H9 (cell line): ENCODE results near the gene FGF6. TPM values are rescaled to one million over a fixed set of nuclear protein-coding genes. Genes with fewer than 3 reads are reported as not detected.

Experiments
- DNase-seq: peaks from one replicate; pipeline ENCODE4 v3.0.0-alpha.2; 2017
- H2AFZ ChIP-seq: one replicate; pipeline ENCODE4 v1.6.1; 2013; ENCODE audit warnings: mild to moderate bottlenecking, low read length, control low read depth, moderate library complexity
- H2AK5ac ChIP-seq: 2 replicates; pipeline ENCODE4 v1.6.1; 2013; ENCODE audit warnings: low read length, control low read depth, mixed read lengths; ENCODE audit not compliant: insufficient read length
- H2BK120ac ChIP-seq: one replicate; pipeline ENCODE4 v1.6.1; 2013; ENCODE audit warnings: low read depth, mild to moderate bottlenecking, low read length, control low read depth, inconsistent platforms; ENCODE audit not compliant: poor library complexity, severe bottlenecking
- H2BK12ac ChIP-seq: 2 replicates; pipeline ENCODE4 v1.6.1; 2013; ENCODE audit warnings: low read length, control low read depth, mixed read lengths, low read depth; ENCODE audit not compliant: insufficient read length
- H2BK15ac ChIP-seq: 2 replicates; pipeline ENCODE4 v1.6.1; 2013; ENCODE audit warnings: low read depth, low read length, control low read depth
- H2BK20ac ChIP-seq: one replicate; pipeline ENCODE4 v1.6.1; 2013; ENCODE audit warnings: low read depth, mild to moderate bottlenecking, low read length, control low read depth, inconsistent platforms; ENCODE audit not compliant: poor library complexity, severe bottlenecking
- H2BK5ac ChIP-seq: 2 replicates; pipeline ENCODE4 v1.6.1; 2013; ENCODE audit warnings: low read length, control low read depth, mixed read lengths; ENCODE audit not compliant: insufficient read length
- H3K14ac ChIP-seq: 2 replicates; pipeline ENCODE4 v1.6.1; 2013; ENCODE audit warnings: low read length, control low read depth; ENCODE audit not compliant: insufficient read depth
- H3K18ac ChIP-seq: 2 replicates; pipeline ENCODE4 v1.6.1; 2013; ENCODE audit warnings: low read depth, mild to moderate bottlenecking, mixed read lengths, low read length, control low read depth; ENCODE audit not compliant: insufficient read length
- H3K23ac ChIP-seq: 2 replicates; pipeline ENCODE4 v1.6.1; 2013; ENCODE audit warnings: low read length, control low read depth, mixed read lengths, low read depth; ENCODE audit not compliant: insufficient read length
- H3K23me2 ChIP-seq: 2 replicates; pipeline ENCODE4 v1.6.1; 2013; ENCODE audit warnings: low read depth, mild to moderate bottlenecking, mixed read lengths, low read length, control low read depth; ENCODE audit not compliant: insufficient read length, poor library complexity, severe bottlenecking
- H3K27ac ChIP-seq: 2 replicates; pipeline ENCODE4 v1.5.1; 2013; ENCODE audit warnings: low read length, control low read depth, mixed read lengths, low read depth; ENCODE audit not compliant: insufficient read length
- H3K27me3 ChIP-seq: 2 replicates; pipeline ENCODE4 v1.6.1; 2013; ENCODE audit warnings: low read length, control low read depth, inconsistent platforms; ENCODE audit not compliant: insufficient read depth
- H3K4ac ChIP-seq: 2 replicates; pipeline ENCODE4 v1.6.1; 2013; ENCODE audit warnings: low read depth, mild to moderate bottlenecking, control low read depth, inconsistent platforms, low read length, moderate library complexity
- H3K4me1 ChIP-seq: 2 replicates; pipeline ENCODE4 v1.6.1; 2013; ENCODE audit warnings: low read length, control low read depth, inconsistent platforms; ENCODE audit not compliant: insufficient read depth
- H3K4me2 ChIP-seq: 2 replicates; pipeline ENCODE4 v1.6.1; 2013; ENCODE audit warnings: low read length, control low read depth, mixed read lengths; ENCODE audit not compliant: insufficient read length, insufficient read depth
- H3K56ac ChIP-seq: 2 replicates; pipeline ENCODE4 v1.6.1; 2013; ENCODE audit warnings: low read depth, mild to moderate bottlenecking, mixed read lengths, low read length, control low read depth; ENCODE audit not compliant: insufficient read length
- H3K79me1 ChIP-seq: 2 replicates; pipeline ENCODE4 v1.6.1; 2013; ENCODE audit warnings: low read depth, mild to moderate bottlenecking, moderate library complexity, low read length, control low read depth, inconsistent platforms; ENCODE audit not compliant: insufficient read depth, poor library complexity, severe bottlenecking
- H3K79me2 ChIP-seq: 2 replicates; pipeline ENCODE4 v1.6.1; 2013; ENCODE audit warnings: low read length, control low read depth, inconsistent platforms; ENCODE audit not compliant: insufficient read depth
- H3K9ac ChIP-seq: 2 replicates; pipeline ENCODE4 v1.6.1; 2013; ENCODE audit warnings: low read length, control low read depth, mixed read lengths; ENCODE audit not compliant: insufficient read length; ENCODE audit errors: extremely low read depth
- H3K9me3 ChIP-seq: one replicate; pipeline ENCODE4 v1.6.1; 2013; ENCODE audit warnings: low read depth, low read length, inconsistent platforms; ENCODE audit not compliant: control insufficient read depth
- H3T11ph ChIP-seq: one replicate; pipeline ENCODE4 v1.6.1; 2013; ENCODE audit warnings: mild to moderate bottlenecking, low read length, control low read depth, inconsistent platforms
- H4K20me1 ChIP-seq: one replicate; pipeline ENCODE4 v1.6.1; 2013; ENCODE audit not compliant: control insufficient read depth, insufficient read length, insufficient read depth
- H4K5ac ChIP-seq: 2 replicates; pipeline ENCODE4 v1.6.1; 2013; ENCODE audit warnings: low read depth, mild to moderate bottlenecking, mixed read lengths, low read length, control low read depth; ENCODE audit not compliant: insufficient read length
- H4K8ac ChIP-seq: replicated peaks from 2 replicates; pipeline ENCODE4 v1.6.1; 2013; ENCODE audit warnings: low read length, control low read depth, mixed read lengths, low read depth; ENCODE audit not compliant: insufficient read length
- H4K91ac ChIP-seq: 2 replicates; pipeline ENCODE4 v1.6.1; 2013; ENCODE audit warnings: low read depth, mild to moderate bottlenecking, moderate library complexity, mixed read lengths, low read length, control low read depth; ENCODE audit not compliant: insufficient read length
- H3K27ac Mint-ChIP-seq, 3 experiments: 2 replicates in 2 of 3; 3 replicates in 1 of 3; pipeline ENCODE4 v1.8.0; 2020 to 2021; ENCODE audit warnings: mixed read lengths in 3 of 3, mild to moderate bottlenecking in 1 of 3, moderate library complexity in 1 of 3
- H3K27me3 Mint-ChIP-seq: 2 replicates; pipeline ENCODE4 v1.8.0; 2021; ENCODE audit warnings: low read depth, mild to moderate bottlenecking, moderate library complexity, mixed read lengths
- H3K36me3 Mint-ChIP-seq, 3 experiments: 2 replicates in 2 of 3; 3 replicates in 1 of 3; pipeline ENCODE4 v1.8.0; 2020 to 2021; ENCODE audit warnings: low read depth in 3 of 3, mixed read lengths in 3 of 3; ENCODE audit not compliant: insufficient read depth in 1 of 3
- H3K4me1 Mint-ChIP-seq, 2 experiments: 2 replicates each; pipeline ENCODE4 v1.8.0; 2020; ENCODE audit warnings: mixed read lengths in 2 of 2
- H3K4me3 Mint-ChIP-seq, 2 experiments: 2 replicates in 1 of 2; 3 replicates in 1 of 2; pipeline ENCODE4 v1.8.0; 2020 to 2021; ENCODE audit warnings: mild to moderate bottlenecking in 2 of 2, mixed read lengths in 2 of 2, moderate library complexity in 1 of 2
- H3K9me3 Mint-ChIP-seq, 2 experiments: 2 replicates in 1 of 2; 3 replicates in 1 of 2; pipeline ENCODE4 v1.8.0; 2020; ENCODE audit warnings: mild to moderate bottlenecking in 2 of 2, mixed read lengths in 2 of 2, moderate library complexity in 1 of 2
- WGBS: extraction: QIAGEN DNeasy Blood & Tissue Kit; methylation state at CpG from one replicate; pipeline ENCODE4 v1.1.7; 2013; ENCODE audit warnings: missing lambda C conversion rate, low lambda C conversion rate, mixed read lengths; ENCODE audit not compliant: insufficient read length; ENCODE audit errors: extremely low coverage; 5-methylcytosine and 5-hydroxymethylcytosine counted together
- total RNA-seq: library from RNA; stranded (reverse); gene quantifications from 2 replicates; pipeline ENCODE4 v1.2.1, GENCODE V29; 2021
- TF ChIP-seq, protein P1 (sequence below): fragments of 200-600 bp; sonication (generic); conservative IDR thresholded peaks from 3 replicates; pipeline ENCODE4 v1.8.0; 2021; ENCODE audit warnings: antibody characterized with exemption, mild to moderate bottlenecking

FGF6 gene
- total RNA-seq, 1 experiment from 2014 or later, result not detected

DNA sequence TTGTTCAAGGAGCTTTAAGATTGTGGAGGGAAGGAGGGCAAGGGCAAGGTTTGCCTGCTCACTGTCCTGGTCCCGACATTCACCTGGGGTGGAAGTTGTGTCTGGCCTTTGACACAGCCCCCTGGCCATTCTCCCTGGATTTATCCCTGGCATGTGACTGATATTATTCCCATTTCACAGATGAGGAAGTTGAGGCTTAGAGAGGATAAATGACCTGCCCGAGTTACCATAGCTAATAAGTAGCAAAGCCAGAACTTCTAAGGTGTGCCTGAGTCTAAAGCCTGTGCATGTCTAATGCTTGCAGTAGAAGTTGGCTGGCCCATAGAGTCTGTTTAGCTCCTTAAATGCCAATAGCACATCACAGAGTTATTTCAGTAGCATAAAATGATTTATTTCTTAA is 720 bp upstream of the FGF6 start:
- TF ChIP-seq, protein P1, sequence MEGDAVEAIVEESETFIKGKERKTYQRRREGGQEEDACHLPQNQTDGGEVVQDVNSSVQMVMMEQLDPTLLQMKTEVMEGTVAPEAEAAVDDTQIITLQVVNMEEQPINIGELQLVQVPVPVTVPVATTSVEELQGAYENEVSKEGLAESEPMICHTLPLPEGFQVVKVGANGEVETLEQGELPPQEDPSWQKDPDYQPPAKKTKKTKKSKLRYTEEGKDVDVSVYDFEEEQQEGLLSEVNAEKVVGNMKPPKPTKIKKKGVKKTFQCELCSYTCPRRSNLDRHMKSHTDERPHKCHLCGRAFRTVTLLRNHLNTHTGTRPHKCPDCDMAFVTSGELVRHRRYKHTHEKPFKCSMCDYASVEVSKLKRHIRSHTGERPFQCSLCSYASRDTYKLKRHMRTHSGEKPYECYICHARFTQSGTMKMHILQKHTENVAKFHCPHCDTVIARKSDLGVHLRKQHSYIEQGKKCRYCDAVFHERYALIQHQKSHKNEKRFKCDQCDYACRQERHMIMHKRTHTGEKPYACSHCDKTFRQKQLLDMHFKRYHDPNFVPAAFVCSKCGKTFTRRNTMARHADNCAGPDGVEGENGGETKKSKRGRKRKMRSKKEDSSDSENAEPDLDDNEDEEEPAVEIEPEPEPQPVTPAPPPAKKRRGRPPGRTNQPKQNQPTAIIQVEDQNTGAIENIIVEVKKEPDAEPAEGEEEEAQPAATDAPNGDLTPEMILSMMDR, result no peak
- no peak overlapping the region for H3K14ac ChIP-seq
- Mint-ChIP-seq H3K4me1 (peaks cover 62 to 77% of the 10 kb centered on the region in 2 experiments), H3K4me3 (no peak overlapping the region), H3K27ac (peak overlapping the region in 2 of 3 experiments; percentile 57 to 58; a peak in 3 of 7 replicates), H3K9me3 (peaks cover 0 to 2% of the 10 kb centered on the region in 2 experiments; a peak in 1 of 5 replicates), H3K36me3 (peaks cover 0 to 6% (median 0%) of the 10 kb centered on the region in 3 experiments; a peak in 2 of 7 replicates), H3K27me3 (peaks cover 10% of the 10 kb centered on the region)
- H2AFZ ChIP-seq, result no peak overlapping the region
- no peak overlapping the region for H3K23ac ChIP-seq
- H3K9ac ChIP-seq, result no peak overlapping the region
- no peak overlapping the region for H2BK5ac ChIP-seq
- H3K79me2 ChIP-seq, result no peaks in the 10 kb centered on the region
- DNase-seq, result no peak
- no peak overlapping the region for H3K27ac ChIP-seq
- no peak overlapping the region for H3K4ac ChIP-seq
- H2BK12ac ChIP-seq, result no peak overlapping the region
- no peak overlapping the region for H2BK20ac ChIP-seq
- H3K23me2 ChIP-seq, result peaks cover 13% of the 10 kb centered on the region
- no peak overlapping the region for H4K91ac ChIP-seq
- H4K20me1 ChIP-seq, result no peaks in the 10 kb centered on the region
- H2AK5ac ChIP-seq, result no peak overlapping the region
- H3K56ac ChIP-seq, result no peak overlapping the region
- no peak overlapping the region for H4K5ac ChIP-seq
- no peaks in the 10 kb centered on the region; the same call in 1 of the 2 replicates for H3K27me3 ChIP-seq
- no peak overlapping the region for H3K4me2 ChIP-seq
- WGBS, result no CpG with 5 or more reads among the region's 2 CpGs
- H2BK120ac ChIP-seq, result no peak overlapping the region
- H3K79me1 ChIP-seq, result no peaks in the 10 kb centered on the region
- no peaks in the 10 kb centered on the region for H3K9me3 ChIP-seq
- no peak overlapping the region for H2BK15ac ChIP-seq
- H3T11ph ChIP-seq, result no peak overlapping the region
- H3K18ac ChIP-seq, result no peak overlapping the region
- peaks cover 14% of the 10 kb centered on the region; the same call in 1 of the 2 replicates for H3K4me1 ChIP-seq
- no peak overlapping the region for H4K8ac ChIP-seq
